ENCODE data around the gene PARN. TPM values are rescaled to one million over a fixed set of nuclear protein-coding genes. Genes with fewer than 3 reads are reported as not detected.

PARN gene
- total and polyA plus RNA-seq, 9 of the 15 experiments (the other 6 are each of a cell fraction or from before 2014, with no cell fraction given), result 9.6 to 51.3 (median 40.4) TPM

DNA sequence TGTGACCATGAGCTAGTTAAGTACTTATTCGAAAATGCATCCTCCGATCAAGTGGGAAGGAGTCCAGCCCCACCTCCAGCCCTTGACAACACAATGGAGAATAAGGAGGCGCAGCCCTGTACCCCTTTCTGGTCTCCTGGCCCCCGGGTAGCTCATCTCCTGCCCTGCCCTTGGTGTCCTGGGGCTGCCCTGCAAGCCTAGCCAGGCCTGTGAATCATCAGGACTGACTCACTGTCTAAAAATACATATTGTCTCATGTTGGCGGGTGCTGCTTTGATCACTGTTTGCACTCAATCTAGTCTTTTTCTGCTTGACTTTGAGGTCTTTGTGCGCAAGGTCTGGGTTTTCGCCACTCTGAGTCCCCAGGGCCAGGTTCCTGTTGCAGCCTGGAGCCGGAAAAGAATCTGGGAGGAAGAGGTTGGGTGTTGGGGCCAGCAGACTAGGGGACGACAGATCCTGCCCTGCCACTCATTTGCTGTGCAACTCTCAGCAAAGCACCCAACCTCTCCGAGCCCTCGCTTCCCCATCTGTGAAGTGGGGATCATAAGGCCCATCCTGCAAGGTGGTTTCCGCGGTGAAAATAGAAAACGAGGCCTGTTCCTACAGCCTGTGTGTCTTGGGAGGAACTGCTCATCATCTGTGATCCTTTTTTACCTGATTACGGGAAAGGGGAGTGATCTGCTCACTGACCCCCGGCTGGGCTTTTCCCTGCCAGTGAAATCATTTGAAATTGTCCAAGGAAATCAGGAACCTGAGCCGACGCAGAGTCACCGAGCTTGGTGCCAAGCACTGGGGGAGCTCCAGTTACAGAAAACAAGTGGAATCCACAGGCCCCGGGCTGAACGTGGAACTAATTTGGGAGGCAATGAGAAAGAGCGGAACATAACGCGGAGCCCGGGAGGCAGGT lies 230.4 kb downstream of the PARN start:
- ATAC-seq (peak; percentile 52), DNase-seq (ENCODE audit: extremely low read depth in 1 of 4, low spot score in 3 of 4) (no peak), FAIRE-seq (peak; percentile 64)
- intact Hi-C loops (cut with micrococcal nuclease), result no loop called here
- Histone ChIP-seq H3K4me1 (replicated peaks in 1 of 2; ENCODE audit: control insufficient read depth in 2 of 2, insufficient read depth in 2 of 2, low read length in 2 of 2) (peaks cover 9 to 23% of the 10 kb centered on the region in 2 experiments), H3K27ac (ENCODE audit: extremely low read depth, low read depth, low read length) (no peak overlapping the region; the same call in 2 of the 3 replicates), H3K9ac (ENCODE audit: insufficient read depth in 1 of 2, low read depth in 2 of 2, low read length in 2 of 2) (peak overlapping the region in 1 of 2 experiments; percentile 45; a peak in 1 of 4 replicates), H3K36me3 (ENCODE audit: control insufficient read depth, insufficient read depth, low read length) (no peaks in the 10 kb centered on the region), H3K4me2 (ENCODE audit: insufficient read depth, low read length) (no peak overlapping the region), H3K9me3 (replicated peaks; ENCODE audit: control insufficient read depth, insufficient read depth, low read depth, low read length) (no peaks in the 10 kb centered on the region), H2AFZ (ENCODE audit: low read depth, low read length) (no peak overlapping the region; the same call in 1 of the 2 replicates), H3K9me1 (ENCODE audit: control insufficient read depth, insufficient read depth, low read length) (peaks cover 5% of the 10 kb centered on the region), H3K79me2 (ENCODE audit: control insufficient read depth, insufficient read depth, low read length) (no peaks in the 10 kb centered on the region), H3K27me3 (ENCODE audit: control insufficient read depth in 2 of 2, insufficient read depth in 2 of 2, low read length in 2 of 2) (no peaks in the 10 kb centered on the region; a peak in 2 of 5 replicates), H3K4me3 (no peak overlapping the region), H4K20me1 (replicated peaks; ENCODE audit: control insufficient read depth, insufficient read depth, low read length) (no peaks in the 10 kb centered on the region)
- 38% methylated on average over 25 of the region's 25 CpGs for WGBS (ENCODE audit: insufficient coverage, low coverage, missing lambda C conversion rate)
- ChIA-PET POLR2A (no interaction called here), CTCF (ENCODE audit: low intra/inter-chr PET ratio) (no interaction called here)
- in situ Hi-C loops (cut with MboI), result no loop called here
- BruUV-seq (replicated peaks), result no TSS peak
- TF ChIP-seq POU5F1 (IDR thresholded peaks at IDR 0.05; ENCODE audit: borderline replicate concordance, low read depth, low read length, partially characterized antibody) (no peak), TFAM (CRISPR knock-in tag; conservative IDR thresholded peaks at IDR 0.05) (no peak), FOXK1 (CRISPR knock-in tag; IDR thresholded peaks at IDR 0.05; ENCODE audit: borderline replicate concordance) (no peak), RB1 (IDR thresholded peaks at IDR 0.05; ENCODE audit: low read depth) (no peak), ILF3 (IDR thresholded peaks at IDR 0.05; ENCODE audit: borderline replicate concordance) (no peak), SLC30A9 (CRISPR knock-in tag; IDR thresholded peaks at IDR 0.05) (no peak), ZEB2 (IDR thresholded peaks at IDR 0.05) (no peak), SNRNP70 (optimal IDR thresholded peaks at IDR 0.05; ENCODE audit: low read depth, low read length) (no peak), HCFC1 (IDR thresholded peaks at IDR 0.05; ENCODE audit: low read depth, low read length) (no peak), ZNF124 (CRISPR knock-in tag; IDR thresholded peaks at IDR 0.05) (no peak), ZNF354B (CRISPR knock-in tag; IDR thresholded peaks at IDR 0.05) (no peak), ATF7 (IDR thresholded peaks at IDR 0.05) (peak; percentile 46; the same call in 1 of the 2 replicates), DDX20 (tag; IDR thresholded peaks at IDR 0.05; ENCODE audit: low read depth) (no peak), HOXB6 (CRISPR knock-in tag; IDR thresholded peaks at IDR 0.05; ENCODE audit: borderline replicate concordance) (no peak), JUND (IDR thresholded peaks at IDR 0.05; ENCODE audit: borderline replicate concordance, low read depth, low read length) (peak; percentile 69; the same call in 1 of the 2 replicates), JUND (tag; IDR thresholded peaks at IDR 0.05; ENCODE audit: borderline replicate concordance, low read depth, low read length) (peak; percentile 77; the same call in 2 of the 3 replicates), U2AF1 (optimal IDR thresholded peaks at IDR 0.05; ENCODE audit: low read depth, low read length) (no peak), NRF1 (conservative IDR thresholded peaks at IDR 0.05 in 1 of 2, IDR thresholded peaks at IDR 0.05 in 1 of 2) (peak; percentile 43 to 59; a peak in 3 of 4 replicates)
- TF ChIP-seq, protein P1, sequence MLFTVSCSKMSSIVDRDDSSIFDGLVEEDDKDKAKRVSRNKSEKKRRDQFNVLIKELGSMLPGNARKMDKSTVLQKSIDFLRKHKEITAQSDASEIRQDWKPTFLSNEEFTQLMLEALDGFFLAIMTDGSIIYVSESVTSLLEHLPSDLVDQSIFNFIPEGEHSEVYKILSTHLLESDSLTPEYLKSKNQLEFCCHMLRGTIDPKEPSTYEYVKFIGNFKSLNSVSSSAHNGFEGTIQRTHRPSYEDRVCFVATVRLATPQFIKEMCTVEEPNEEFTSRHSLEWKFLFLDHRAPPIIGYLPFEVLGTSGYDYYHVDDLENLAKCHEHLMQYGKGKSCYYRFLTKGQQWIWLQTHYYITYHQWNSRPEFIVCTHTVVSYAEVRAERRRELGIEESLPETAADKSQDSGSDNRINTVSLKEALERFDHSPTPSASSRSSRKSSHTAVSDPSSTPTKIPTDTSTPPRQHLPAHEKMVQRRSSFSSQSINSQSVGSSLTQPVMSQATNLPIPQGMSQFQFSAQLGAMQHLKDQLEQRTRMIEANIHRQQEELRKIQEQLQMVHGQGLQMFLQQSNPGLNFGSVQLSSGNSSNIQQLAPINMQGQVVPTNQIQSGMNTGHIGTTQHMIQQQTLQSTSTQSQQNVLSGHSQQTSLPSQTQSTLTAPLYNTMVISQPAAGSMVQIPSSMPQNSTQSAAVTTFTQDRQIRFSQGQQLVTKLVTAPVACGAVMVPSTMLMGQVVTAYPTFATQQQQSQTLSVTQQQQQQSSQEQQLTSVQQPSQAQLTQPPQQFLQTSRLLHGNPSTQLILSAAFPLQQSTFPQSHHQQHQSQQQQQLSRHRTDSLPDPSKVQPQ (CRISPR knock-in tag; IDR thresholded peaks at IDR 0.05; ENCODE audit: borderline replicate concordance), result no peak
- TF ChIP-seq, protein P2, sequence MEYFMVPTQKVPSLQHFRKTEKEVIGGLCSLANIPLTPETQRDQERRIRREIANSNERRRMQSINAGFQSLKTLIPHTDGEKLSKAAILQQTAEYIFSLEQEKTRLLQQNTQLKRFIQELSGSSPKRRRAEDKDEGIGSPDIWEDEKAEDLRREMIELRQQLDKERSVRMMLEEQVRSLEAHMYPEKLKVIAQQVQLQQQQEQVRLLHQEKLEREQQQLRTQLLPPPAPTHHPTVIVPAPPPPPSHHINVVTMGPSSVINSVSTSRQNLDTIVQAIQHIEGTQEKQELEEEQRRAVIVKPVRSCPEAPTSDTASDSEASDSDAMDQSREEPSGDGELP (CRISPR knock-in tag; IDR thresholded peaks at IDR 0.05; ENCODE audit: borderline replicate concordance), result no peak

All from K562 (cell line).